ENCODE data around the gene CACNA1E.

CACNA1E gene

DNA sequence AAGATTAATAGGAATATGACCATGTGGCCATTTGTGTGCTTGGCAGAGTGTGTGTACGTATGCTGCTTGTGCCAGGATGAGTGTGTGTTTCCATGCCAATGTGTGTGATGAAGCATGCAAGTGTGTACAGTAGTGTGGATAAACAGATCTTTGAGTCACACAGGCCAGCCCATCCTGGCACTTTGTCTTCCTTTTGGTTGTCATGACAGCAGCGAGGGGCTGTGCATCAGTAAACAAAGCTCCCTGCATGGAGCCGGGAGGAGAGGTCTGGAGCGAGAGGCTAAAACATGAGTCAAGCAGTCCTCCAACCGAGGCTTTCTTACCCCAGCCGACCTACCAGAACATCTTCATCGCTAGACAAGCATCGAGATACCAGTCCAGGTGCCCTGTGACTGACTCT lies 221.2 kb downstream of the CACNA1E start:
- TF ChIP-seq, protein P1, sequence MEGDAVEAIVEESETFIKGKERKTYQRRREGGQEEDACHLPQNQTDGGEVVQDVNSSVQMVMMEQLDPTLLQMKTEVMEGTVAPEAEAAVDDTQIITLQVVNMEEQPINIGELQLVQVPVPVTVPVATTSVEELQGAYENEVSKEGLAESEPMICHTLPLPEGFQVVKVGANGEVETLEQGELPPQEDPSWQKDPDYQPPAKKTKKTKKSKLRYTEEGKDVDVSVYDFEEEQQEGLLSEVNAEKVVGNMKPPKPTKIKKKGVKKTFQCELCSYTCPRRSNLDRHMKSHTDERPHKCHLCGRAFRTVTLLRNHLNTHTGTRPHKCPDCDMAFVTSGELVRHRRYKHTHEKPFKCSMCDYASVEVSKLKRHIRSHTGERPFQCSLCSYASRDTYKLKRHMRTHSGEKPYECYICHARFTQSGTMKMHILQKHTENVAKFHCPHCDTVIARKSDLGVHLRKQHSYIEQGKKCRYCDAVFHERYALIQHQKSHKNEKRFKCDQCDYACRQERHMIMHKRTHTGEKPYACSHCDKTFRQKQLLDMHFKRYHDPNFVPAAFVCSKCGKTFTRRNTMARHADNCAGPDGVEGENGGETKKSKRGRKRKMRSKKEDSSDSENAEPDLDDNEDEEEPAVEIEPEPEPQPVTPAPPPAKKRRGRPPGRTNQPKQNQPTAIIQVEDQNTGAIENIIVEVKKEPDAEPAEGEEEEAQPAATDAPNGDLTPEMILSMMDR (IDR thresholded peaks at IDR 0.05; ENCODE audit: low read depth, low read length): no peak
- H3K4me3 ChIP-seq (ENCODE audit: low read depth, low read length): no peak overlapping the region

DNA sequence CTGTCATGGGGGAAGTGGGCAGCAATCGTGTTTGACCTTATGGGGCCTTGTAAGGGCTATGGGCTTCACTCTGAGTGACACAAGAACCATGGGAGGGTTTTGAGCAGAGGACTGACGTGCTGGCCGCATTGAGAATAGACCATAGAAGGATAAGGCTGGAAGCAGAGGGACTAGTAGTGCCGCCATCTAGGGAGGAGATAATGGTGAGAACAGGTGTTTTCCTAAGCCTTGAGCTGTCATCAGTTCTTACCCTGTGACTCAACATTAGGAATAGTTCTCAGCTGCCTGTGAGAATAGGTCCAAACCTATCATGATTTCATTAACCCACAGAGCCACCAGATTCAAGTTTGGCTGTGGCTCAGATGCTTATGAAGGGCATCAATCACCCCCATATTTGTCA lies 228.5 kb downstream of the CACNA1E start:
- H3K4me3 ChIP-seq (ENCODE audit: low read depth, low read length): no peak overlapping the region
- TF ChIP-seq, protein P1 (IDR thresholded peaks at IDR 0.05; ENCODE audit: low read depth, low read length): no peak

- no peak overlapping the region for H3K4me3 ChIP-seq (ENCODE audit: low read depth, low read length)
- TF ChIP-seq, protein P1 (IDR thresholded peaks at IDR 0.05; ENCODE audit: low read depth, low read length): no peak
Observed at GRCh38 chr1:181712711-181713110, 229.4 kb downstream of the CACNA1E start.

- TF ChIP-seq, protein P1 (IDR thresholded peaks at IDR 0.05; ENCODE audit: low read depth, low read length): no peak
- no peak overlapping the region for H3K4me3 ChIP-seq (ENCODE audit: low read depth, low read length)
Observed at GRCh38 chr1:181714428-181714827, 231.1 kb downstream of the CACNA1E start.

DNA sequence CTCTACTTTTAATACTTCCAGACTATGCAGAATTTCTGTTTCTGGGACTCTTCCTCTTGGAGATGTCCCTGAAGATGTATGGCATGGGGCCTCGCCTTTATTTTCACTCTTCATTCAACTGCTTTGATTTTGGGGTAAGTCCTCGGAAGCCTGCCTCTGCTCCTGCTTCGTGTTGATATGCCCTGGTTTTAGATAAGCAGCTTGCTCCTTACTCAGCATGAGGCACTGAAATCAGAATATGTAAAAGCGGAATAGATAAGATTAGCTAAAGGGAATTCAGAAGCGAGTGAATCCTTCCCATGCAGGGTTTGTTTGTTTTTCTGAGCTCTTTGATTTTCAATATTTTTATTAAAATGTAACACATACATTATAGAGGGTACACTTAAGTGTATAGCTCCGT lies 234.7 kb downstream of the CACNA1E start:
- TF ChIP-seq, protein P1 (IDR thresholded peaks at IDR 0.05; ENCODE audit: low read depth, low read length): no peak
- H3K4me3 ChIP-seq (ENCODE audit: low read depth, low read length): no peak overlapping the region

DNA sequence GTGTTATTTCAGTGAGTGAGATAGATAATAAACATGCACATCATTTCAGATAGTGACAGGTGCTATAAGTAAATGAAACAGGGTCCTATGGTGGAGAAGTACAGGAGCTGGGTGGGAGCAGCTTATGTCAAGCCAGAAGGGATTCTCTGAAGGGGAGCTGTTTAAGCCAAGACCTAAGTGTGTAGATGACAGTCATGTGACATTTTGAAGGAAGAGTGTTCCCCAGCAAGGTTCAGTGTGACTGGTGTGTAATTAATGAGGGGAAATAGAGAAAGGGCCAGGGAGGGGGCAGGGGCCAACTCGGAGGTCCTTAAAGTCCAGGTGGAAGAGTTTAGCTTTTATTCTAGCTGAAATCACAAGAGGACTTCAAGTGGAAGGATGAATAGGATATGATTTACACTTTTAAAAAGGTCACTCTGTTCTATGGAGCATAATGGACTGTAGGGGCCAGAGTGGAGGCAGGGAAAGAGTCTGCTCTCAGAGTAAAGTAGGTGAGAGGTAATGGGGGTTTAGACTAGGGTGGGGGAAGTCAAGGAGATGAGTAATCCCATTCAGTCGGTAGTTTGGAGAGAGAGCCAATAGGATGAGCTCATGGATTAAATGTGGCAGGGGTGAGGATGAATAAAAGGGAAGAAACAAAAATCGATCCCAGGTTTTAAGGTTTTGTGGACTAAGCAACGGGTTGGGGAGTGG lies 243.1 kb downstream of the CACNA1E start:
- TF ChIP-seq, protein P1 (IDR thresholded peaks at IDR 0.05; ENCODE audit: low read depth, low read length): no peak
- no peak overlapping the region for H3K4me3 ChIP-seq (ENCODE audit: low read depth, low read length)

DNA sequence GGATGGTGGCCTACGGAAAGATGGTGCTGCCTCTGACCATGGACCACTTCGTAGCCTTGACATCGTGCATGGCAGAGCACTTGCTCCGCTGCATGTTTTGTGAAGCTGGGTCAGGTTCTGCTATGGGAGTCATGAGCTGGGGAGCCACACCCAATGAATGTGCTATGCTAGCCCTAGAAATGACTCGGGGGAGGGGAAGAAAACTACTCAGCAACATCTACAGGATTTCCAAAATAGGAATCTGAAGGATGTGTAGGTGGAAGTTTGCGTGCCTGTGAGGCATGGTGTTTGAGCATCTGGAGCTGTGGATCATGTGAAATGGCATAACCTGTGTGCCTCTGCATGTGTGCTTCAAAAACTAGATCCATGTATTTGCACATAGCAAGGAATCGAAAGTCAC lies 247.3 kb downstream of the CACNA1E start:
- H3K4me3 ChIP-seq (ENCODE audit: low read depth, low read length): no peak overlapping the region
- TF ChIP-seq, protein P1 (IDR thresholded peaks at IDR 0.05; ENCODE audit: low read depth, low read length): no peak

All from WI38 (cell line).